ENCODE data around the gene FSTL4. TPM values are rescaled to one million over a fixed set of nuclear protein-coding genes. Genes with fewer than 3 reads are reported as not detected.
A peak's percentile ranks its signal among the peaks of the same experiment; 100 is the strongest.

FSTL4 gene
- total and polyA plus RNA-seq, 2 experiments from 2014 or later = 1.4 to 2.8 TPM

DNA sequence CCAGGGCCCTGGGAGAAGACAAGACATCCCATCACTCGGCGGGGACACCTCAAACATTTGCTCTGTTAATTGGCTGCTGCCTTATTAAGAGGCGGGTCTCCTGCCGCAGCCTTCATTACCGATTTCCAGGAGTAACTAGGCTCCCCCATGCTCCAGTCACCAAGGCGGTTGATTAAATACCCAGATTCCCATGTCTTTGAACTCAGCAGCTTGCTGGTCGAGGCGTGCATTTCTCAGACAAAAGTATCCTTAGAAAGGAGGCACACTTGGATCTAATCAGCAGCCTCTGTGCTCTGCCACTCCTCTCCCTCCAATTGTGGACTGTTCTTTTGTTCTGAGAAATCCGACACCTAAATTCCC lies 228.8 kb downstream of the FSTL4 start:
- Mint-ChIP-seq H3K4me1 (peaks cover 25% of the 10 kb centered on the region), H3K4me3 (no peak overlapping the region), H3K9me3 (peaks cover 5% of the 10 kb centered on the region; the same call in 1 of the 3 replicates), H3K27ac (no peak overlapping the region), H3K27me3 (ENCODE audit: insufficient read depth, low read depth, poor library complexity) (peaks cover 7% of the 10 kb centered on the region), H3K36me3 (ENCODE audit: low read depth) (no peaks in the 10 kb centered on the region)
- H3K27me3 ChIP-seq (ENCODE audit: insufficient read depth) = no peaks in the 10 kb centered on the region
- H3K4me2 ChIP-seq = peak overlapping the region; percentile 2; the same call in 1 of the 2 replicates
- H3K4me1 ChIP-seq (ENCODE audit: insufficient read depth) = peaks cover 10% of the 10 kb centered on the region; the same call in 1 of the 2 replicates
- H2AFZ ChIP-seq = peak overlapping the region; percentile 1; the same call in 1 of the 2 replicates
- H3K36me3 ChIP-seq (ENCODE audit: insufficient read depth) = no peaks in the 10 kb centered on the region
- DNase-seq (ENCODE audit: low spot score) = peak; percentile 52
- peak; percentile 86 for ATAC-seq
- H3K27ac ChIP-seq (ENCODE audit: low read depth) = no peak overlapping the region
- TF ChIP-seq, protein P1, sequence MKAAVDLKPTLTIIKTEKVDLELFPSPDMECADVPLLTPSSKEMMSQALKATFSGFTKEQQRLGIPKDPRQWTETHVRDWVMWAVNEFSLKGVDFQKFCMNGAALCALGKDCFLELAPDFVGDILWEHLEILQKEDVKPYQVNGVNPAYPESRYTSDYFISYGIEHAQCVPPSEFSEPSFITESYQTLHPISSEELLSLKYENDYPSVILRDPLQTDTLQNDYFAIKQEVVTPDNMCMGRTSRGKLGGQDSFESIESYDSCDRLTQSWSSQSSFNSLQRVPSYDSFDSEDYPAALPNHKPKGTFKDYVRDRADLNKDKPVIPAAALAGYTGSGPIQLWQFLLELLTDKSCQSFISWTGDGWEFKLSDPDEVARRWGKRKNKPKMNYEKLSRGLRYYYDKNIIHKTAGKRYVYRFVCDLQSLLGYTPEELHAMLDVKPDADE (IDR thresholded peaks at IDR 0.05) = no peak
- no peaks in the 10 kb centered on the region for H3K79me2 ChIP-seq (replicated peaks; ENCODE audit: insufficient read depth)
- no peak overlapping the region for H3K4me3 ChIP-seq
- peaks cover 2% of the 10 kb centered on the region; the same call in 1 of the 2 replicates for H3K9me2 ChIP-seq (ENCODE audit: insufficient read depth)
- no peaks in the 10 kb centered on the region for H3F3A ChIP-seq (replicated peaks; ENCODE audit: low read depth)
- no peaks in the 10 kb centered on the region for H4K20me1 ChIP-seq (replicated peaks; ENCODE audit: insufficient read depth)

- Histone ChIP-seq H3K4me2 (0 out of 2 replicates have a peak overlapping the region, but pooled peaks have one; percentile 2), H3K27ac (ENCODE audit: low read depth) (no peak overlapping the region), H3K27me3 (ENCODE audit: insufficient read depth) (no peaks in the 10 kb centered on the region), H3K4me3 (no peak overlapping the region), H3K4me1 (ENCODE audit: insufficient read depth) (peaks cover 10% of the 10 kb centered on the region; the same call in 1 of the 2 replicates), H3K36me3 (ENCODE audit: insufficient read depth) (no peaks in the 10 kb centered on the region), H3K9me2 (ENCODE audit: insufficient read depth) (peaks cover 2% of the 10 kb centered on the region; the same call in 1 of the 2 replicates), H3F3A (replicated peaks; ENCODE audit: low read depth) (no peaks in the 10 kb centered on the region), H3K79me2 (replicated peaks; ENCODE audit: insufficient read depth) (no peaks in the 10 kb centered on the region), H4K20me1 (replicated peaks; ENCODE audit: insufficient read depth) (no peaks in the 10 kb centered on the region), H2AFZ (no peak overlapping the region; the same call in 1 of the 2 replicates)
- H3K27me3 Mint-ChIP-seq (ENCODE audit: insufficient read depth, low read depth, poor library complexity) = peaks cover 7% of the 10 kb centered on the region
- no peak overlapping the region for H3K27ac Mint-ChIP-seq
- H3K36me3 Mint-ChIP-seq (ENCODE audit: low read depth) = peaks cover under 1% of the 10 kb centered on the region; the same call in 1 of the 3 replicates
- no peak overlapping the region for H3K4me3 Mint-ChIP-seq
- peaks cover 25% of the 10 kb centered on the region for H3K4me1 Mint-ChIP-seq
- H3K9me3 Mint-ChIP-seq = peaks cover 6% of the 10 kb centered on the region; the same call in 2 of the 3 replicates
- no peak for DNase-seq (ENCODE audit: low spot score)
- ATAC-seq = peak; percentile 16; the same call in 2 of the 3 replicates
- TF ChIP-seq CTCF (conservative IDR thresholded peaks at IDR 0.05; ENCODE audit: low read depth in 2 of 2) (no peak), NANOG (IDR thresholded peaks at IDR 0.05; ENCODE audit: borderline replicate concordance) (no peak), ZNF331 (CRISPR knock-in tag; IDR thresholded peaks at IDR 0.05; ENCODE audit: low read depth) (no peak), EZH2phosphoT487 (IDR thresholded peaks at IDR 0.05; ENCODE audit: unreplicated experiment) (no peak), CREB1 (CRISPR knock-in tag; IDR thresholded peaks at IDR 0.05; ENCODE audit: low read depth) (no peak)
- TF ChIP-seq, protein P2, sequence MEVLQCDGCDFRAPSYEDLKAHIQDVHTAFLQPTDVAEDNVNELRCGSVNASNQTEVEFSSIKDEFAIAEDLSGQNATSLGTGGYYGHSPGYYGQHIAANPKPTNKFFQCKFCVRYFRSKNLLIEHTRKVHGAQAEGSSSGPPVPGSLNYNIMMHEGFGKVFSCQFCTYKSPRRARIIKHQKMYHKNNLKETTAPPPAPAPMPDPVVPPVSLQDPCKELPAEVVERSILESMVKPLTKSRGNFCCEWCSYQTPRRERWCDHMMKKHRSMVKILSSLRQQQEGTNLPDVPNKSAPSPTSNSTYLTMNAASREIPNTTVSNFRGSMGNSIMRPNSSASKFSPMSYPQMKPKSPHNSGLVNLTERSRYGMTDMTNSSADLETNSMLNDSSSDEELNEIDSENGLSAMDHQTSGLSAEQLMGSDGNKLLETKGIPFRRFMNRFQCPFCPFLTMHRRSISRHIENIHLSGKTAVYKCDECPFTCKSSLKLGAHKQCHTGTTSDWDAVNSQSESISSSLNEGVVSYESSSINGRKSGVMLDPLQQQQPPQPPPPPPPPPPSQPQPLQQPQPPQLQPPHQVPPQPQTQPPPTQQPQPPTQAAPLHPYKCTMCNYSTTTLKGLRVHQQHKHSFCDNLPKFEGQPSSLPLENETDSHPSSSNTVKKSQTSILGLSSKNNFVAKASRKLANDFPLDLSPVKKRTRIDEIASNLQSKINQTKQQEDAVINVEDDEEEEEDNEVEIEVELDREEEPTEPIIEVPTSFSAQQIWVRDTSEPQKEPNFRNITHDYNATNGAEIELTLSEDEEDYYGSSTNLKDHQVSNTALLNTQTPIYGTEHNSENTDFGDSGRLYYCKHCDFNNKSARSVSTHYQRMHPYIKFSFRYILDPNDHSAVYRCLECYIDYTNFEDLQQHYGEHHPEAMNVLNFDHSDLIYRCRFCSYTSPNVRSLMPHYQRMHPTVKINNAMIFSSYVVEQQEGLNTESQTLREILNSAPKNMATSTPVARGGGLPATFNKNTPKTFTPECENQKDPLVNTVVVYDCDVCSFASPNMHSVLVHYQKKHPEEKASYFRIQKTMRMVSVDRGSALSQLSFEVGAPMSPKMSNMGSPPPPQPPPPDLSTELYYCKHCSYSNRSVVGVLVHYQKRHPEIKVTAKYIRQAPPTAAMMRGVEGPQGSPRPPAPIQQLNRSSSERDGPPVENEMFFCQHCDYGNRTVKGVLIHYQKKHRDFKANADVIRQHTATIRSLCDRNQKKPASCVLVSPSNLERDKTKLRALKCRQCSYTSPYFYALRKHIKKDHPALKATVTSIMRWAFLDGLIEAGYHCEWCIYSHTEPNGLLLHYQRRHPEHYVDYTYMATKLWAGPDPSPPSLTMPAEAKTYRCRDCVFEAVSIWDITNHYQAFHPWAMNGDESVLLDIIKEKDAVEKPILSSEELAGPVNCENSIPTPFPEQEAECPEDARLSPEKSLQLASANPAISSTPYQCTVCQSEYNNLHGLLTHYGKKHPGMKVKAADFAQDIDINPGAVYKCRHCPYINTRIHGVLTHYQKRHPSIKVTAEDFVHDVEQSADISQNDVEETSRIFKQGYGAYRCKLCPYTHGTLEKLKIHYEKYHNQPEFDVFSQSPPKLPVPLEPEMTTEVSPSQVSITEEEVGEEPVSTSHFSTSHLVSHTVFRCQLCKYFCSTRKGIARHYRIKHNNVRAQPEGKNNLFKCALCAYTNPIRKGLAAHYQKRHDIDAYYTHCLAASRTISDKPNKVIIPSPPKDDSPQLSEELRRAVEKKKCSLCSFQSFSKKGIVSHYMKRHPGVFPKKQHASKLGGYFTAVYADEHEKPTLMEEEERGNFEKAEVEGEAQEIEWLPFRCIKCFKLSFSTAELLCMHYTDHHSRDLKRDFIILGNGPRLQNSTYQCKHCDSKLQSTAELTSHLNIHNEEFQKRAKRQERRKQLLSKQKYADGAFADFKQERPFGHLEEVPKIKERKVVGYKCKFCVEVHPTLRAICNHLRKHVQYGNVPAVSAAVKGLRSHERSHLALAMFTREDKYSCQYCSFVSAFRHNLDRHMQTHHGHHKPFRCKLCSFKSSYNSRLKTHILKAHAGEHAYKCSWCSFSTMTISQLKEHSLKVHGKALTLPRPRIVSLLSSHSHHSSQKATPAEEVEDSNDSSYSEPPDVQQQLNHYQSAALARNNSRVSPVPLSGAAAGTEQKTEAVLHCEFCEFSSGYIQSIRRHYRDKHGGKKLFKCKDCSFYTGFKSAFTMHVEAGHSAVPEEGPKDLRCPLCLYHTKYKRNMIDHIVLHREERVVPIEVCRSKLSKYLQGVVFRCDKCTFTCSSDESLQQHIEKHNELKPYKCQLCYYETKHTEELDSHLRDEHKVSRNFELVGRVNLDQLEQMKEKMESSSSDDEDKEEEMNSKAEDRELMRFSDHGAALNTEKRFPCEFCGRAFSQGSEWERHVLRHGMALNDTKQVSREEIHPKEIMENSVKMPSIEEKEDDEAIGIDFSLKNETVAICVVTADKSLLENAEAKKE (CRISPR knock-in tag; IDR thresholded peaks at IDR 0.05) = no peak
These were observed 229.4 kb downstream of the FSTL4 start for GRCh38 chr5:133382661-133383579.
